ENCODE measurements around the gene RGL2. TPM values are rescaled to one million over a fixed set of nuclear protein-coding genes. Genes with fewer than 3 reads are reported as not detected.
A peak's percentile ranks its signal among the peaks of the same experiment; 100 is the strongest.
"Not testable (repeated sequence)": the region's sequence is repeated elsewhere in the genome, so short reads cannot be mapped to it uniquely, and the experiment has no call there.

Gene RGL2
- total and polyA plus RNA-seq, 7 donors: 5.8 to 48.9 (median 33.2) TPM

DNA sequence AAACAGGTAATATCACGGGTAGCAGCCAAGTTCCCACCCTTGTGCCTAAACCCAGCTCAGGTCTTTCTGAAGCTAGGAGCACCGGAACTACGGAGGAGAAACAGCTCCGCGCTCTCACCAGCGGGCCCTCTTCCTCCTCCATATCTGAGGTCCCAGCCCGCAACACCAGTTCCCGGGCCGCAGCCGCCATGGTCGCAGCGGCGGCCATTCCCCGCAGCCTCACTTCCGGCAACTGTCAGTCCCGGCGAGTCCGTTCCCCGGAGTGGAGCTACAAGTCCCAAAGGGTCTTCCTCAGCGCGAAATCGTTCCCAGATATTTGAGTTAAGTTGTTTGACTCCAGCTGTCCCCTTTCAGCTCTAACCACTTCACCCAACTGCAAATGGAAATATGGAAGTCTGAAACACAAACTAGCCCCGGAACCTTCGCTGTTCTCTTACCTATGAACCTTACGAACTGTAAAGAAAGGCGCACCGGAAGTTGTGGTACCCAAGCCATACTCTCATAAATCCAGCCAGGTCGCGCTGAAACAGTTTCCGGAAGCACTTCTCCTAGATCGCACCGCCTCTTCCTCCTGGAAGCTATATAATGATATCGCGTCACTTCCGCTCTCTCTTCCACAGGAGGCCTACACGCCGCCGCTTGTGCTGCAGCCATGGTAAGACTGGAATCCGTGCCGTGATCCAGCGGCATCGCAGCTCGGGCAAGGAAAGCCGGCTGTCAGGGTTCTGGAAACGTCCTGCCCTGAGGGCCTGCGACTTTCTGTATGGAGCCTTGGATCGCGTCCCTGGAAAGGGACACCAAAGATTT, 27.1 kb downstream of the RGL2 start, which contains the start of the genes RPS18 and VPS52:
Gene RPS18, plus strand, starts transcription at position 608 of the 807 bp plus-strand sequence. Its CDS starts 45 bp downstream, at position 653.
Gene VPS52, minus strand, starts transcription at position 409 of the 807 bp plus-strand sequence. Its CDS starts 201 bp downstream, at position 208.
- H3K27ac ChIP-seq: peak within 1 kb of the TSS; percentile 89 to 96 (median 90)
- H3K27me3 ChIP-seq: no peaks in the 10 kb centered on the region
- peak; percentile 99 for DNase-seq
- peak; percentile 96 to 98 for TF ChIP-seq POLR2A (IDR thresholded peaks at IDR 0.05)
- peak; percentile 99 to 100 (median 99) for TF ChIP-seq POLR2AphosphoS5 (IDR thresholded peaks at IDR 0.05)
- no peak for TF ChIP-seq CTCF (IDR thresholded peaks at IDR 0.05)
- peak in 1 of 4 donors; percentile 11 for TF ChIP-seq EP300 (IDR thresholded peaks at IDR 0.05)
- H3K4me1 ChIP-seq: peaks cover 0 to 61% (median 57%) of the 10 kb centered on the region in 4 donors
- no peaks in the 10 kb centered on the region for H3K9me3 ChIP-seq
- peaks cover 18 to 65% (median 40%) of the 10 kb centered on the region in 4 donors for H3K36me3 ChIP-seq
- peak within 1 kb of the TSS; percentile 56 to 88 (median 72) for H3K4me3 ChIP-seq
- WGBS, 2 donors: 0% methylated on average over 48 of the region's 48 CpGs
- intact Hi-C loops (cut with DNase I): loop anchor here (5.0 to 10.0 kb wide), 3 partner anchors 69 to 1607 kb away; partner anchors contain the start of genes C6orf47, CSNK2B, GPANK1 and HSD17B8

DNA sequence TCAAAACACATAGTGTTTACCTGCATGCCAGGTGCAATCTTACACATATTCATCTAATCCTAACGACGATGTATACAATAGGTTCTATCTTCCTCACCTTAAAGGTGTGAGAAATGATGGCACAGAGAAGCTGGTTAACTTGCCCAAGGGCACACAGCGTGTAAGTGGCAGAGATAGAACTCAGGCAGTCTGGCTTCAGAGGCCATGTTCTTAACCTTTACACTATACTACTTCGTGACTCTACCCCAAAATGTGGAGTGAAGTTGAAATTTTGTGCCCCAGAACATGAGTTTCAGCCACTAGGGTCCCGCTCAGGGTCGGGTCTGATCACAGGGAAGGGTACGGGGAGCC, 27.6 kb downstream of the RGL2 start:
- Histone ChIP-seq H3K27me3 (no peaks in the 10 kb centered on the region), H3K36me3 (peaks cover 18 to 68% (median 44%) of the 10 kb centered on the region in 4 donors), H3K9me3 (no peaks in the 10 kb centered on the region), H3K4me1 (peaks cover 0 to 55% (median 51%) of the 10 kb centered on the region in 4 donors), H3K4me3 (peak overlapping the region; percentile 56 to 88 (median 72)), H3K27ac (peak overlapping the region; percentile 89 to 96 (median 90))
- TF ChIP-seq POLR2A (IDR thresholded peaks at IDR 0.05): no peak
- no peak for TF ChIP-seq CTCF (IDR thresholded peaks at IDR 0.05)
- TF ChIP-seq EP300 (IDR thresholded peaks at IDR 0.05): no peak
- no peak for TF ChIP-seq POLR2AphosphoS5 (IDR thresholded peaks at IDR 0.05)
- 1% methylated on average over 7 of the region's 7 CpGs for WGBS, 2 donors
- DNase-seq: peak; percentile 58
- intact Hi-C loops (cut with DNase I): loop anchor here (5.0 to 10.0 kb wide), 3 partner anchors 69 to 1606 kb away; partner anchors contain the start of genes C6orf47, CSNK2B, GPANK1 and HSD17B8

GRCh38 chr6:33264015-33264414, 34.7 kb downstream of the RGL2 start:
- Histone ChIP-seq H3K27me3 (no peaks in the 10 kb centered on the region), H3K4me3 (no peak overlapping the region), H3K9me3 (no peaks in the 10 kb centered on the region), H3K27ac (no peak overlapping the region), H3K36me3 (peaks cover 24 to 97% (median 49%) of the 10 kb centered on the region in 4 donors), H3K4me1 (no peaks in the 10 kb centered on the region)
- 86 to 88% methylated on average over 7 of the region's 7 CpGs for WGBS, 2 donors
- DNase-seq: no peak
- TF ChIP-seq CTCF (IDR thresholded peaks at IDR 0.05) (no peak), EP300 (IDR thresholded peaks at IDR 0.05) (no peak), POLR2A (IDR thresholded peaks at IDR 0.05) (no peak), POLR2AphosphoS5 (IDR thresholded peaks at IDR 0.05) (no peak)
- intact Hi-C loops (cut with DNase I): no loop called here

DNA sequence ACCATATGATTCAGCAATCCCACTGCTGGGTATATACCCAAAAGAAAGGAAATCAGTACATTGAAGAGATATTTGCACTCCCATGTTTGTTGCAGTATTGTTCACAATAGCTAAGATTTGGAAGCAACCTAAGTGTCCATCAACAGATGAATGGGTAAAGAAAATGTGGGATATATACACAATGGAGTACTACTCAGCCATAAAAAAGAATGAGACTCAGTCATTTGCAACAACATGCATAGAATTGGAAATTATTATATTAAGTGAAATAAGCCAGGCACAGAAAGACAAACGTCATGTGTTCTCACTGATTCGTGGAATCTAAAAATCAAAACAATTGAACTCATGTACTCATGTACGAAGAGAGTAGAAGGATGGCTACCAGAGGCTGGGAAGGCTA, 36.3 kb downstream of the RGL2 start:
- 97 to 98% methylated on average over 3 of the region's 3 CpGs for WGBS, 2 donors

DNA sequence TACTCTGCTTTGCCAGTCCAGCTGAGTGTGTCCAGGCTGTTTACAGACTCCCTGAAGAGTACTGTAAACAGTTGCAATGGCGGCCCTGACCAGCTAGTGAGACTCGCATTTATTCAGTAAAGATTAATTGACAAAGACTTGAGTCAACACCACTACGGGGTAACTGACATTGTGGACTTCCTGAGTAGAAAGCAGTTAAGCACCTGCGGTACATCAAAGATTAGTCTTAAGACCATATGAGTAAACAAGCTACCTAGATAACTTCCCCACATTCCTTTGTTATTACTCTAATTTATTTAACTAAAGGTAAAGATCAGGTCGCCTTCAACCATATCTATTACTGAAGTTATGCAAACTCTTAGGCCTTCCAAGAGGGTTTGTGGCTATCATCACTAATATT, 39.7 kb downstream of the RGL2 start:
- H3K27ac ChIP-seq: no peak overlapping the region
- H3K27me3 ChIP-seq: no peaks in the 10 kb centered on the region
- no peaks in the 10 kb centered on the region for H3K4me1 ChIP-seq
- no peak for DNase-seq
- H3K9me3 ChIP-seq: no peaks in the 10 kb centered on the region
- no peak for TF ChIP-seq CTCF (IDR thresholded peaks at IDR 0.05)
- no peak for TF ChIP-seq POLR2AphosphoS5 (IDR thresholded peaks at IDR 0.05)
- WGBS, 2 donors: 89 to 93% methylated on average over 5 of the region's 5 CpGs
- peaks cover 8 to 68% (median 18%) of the 10 kb centered on the region in 4 donors for H3K36me3 ChIP-seq
- intact Hi-C loops (cut with DNase I): no loop called here
- H3K4me3 ChIP-seq: no peak overlapping the region

More for the DNA sequence above, 36.3 kb downstream of the RGL2 start:
- peaks cover 18 to 94% (median 40%) of the 10 kb centered on the region in 4 donors for H3K36me3 ChIP-seq
- DNase-seq; H3K27ac ChIP-seq; H3K4me1 ChIP-seq; H3K4me3 ChIP-seq; intact Hi-C loops (cut with DNase I); H3K27me3 ChIP-seq; H3K9me3 ChIP-seq: not testable (repeated sequence)
